ENCODE measurements around the gene U2AF2.

The U2AF2 gene

DNA sequence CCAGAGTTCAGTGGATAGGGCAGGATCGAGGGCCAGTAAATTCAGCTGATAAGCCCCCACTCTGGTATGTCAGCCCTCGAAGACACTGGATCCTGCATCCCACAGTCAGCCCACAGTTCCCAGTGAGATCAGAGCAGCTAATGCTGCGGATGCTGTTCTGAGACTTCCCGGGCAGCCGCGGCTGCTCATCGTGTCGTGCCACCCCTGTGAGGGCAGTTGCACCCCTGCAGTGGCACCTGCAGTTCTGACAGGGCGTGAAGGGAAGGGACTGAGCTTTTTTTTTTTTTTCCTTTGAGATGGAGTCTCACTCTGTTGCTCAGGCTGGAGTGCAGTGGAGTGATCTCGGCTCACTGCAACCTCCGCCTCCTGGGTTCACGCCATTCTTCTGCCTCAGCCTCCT is 12.7 kb downstream of the U2AF2 start:
- Histone ChIP-seq H3K4me1 (ENCODE audit: low read length) (no peaks in the 10 kb centered on the region), H4K20me1 (ENCODE audit: insufficient read depth, low read length) (peaks cover 47% of the 10 kb centered on the region), H3K9me3 (replicated peaks; ENCODE audit: insufficient read depth, low read length) (no peaks in the 10 kb centered on the region), H3K36me3 (replicated peaks; ENCODE audit: insufficient read depth, low read length) (peaks cover 26% of the 10 kb centered on the region), H3K27ac (ENCODE audit: low read length) (no peak overlapping the region), H3K27me3 (replicated peaks; ENCODE audit: insufficient read depth, low read length) (no peaks in the 10 kb centered on the region), H3F3A (ENCODE audit: insufficient read depth, low read length) (peaks cover 12% of the 10 kb centered on the region; the same call in 1 of the 2 replicates), H3K4me3 (ENCODE audit: low read length) (no peak overlapping the region), H3K9me2 (replicated peaks; ENCODE audit: insufficient read depth, low read length) (no peaks in the 10 kb centered on the region), H3K79me2 (ENCODE audit: low read length) (peaks cover 98% of the 10 kb centered on the region), H2AFZ (ENCODE audit: low read length) (no peak overlapping the region), H3K9ac (ENCODE audit: low read length) (no peak overlapping the region), H3K4me2 (ENCODE audit: low read depth, low read length) (no peak overlapping the region)
- DNase-seq = no peak
- TF ChIP-seq EZH2 (optimal IDR thresholded peaks at IDR 0.05; ENCODE audit: low read depth, low read length) (no peak), EZH2phosphoT487 (IDR thresholded peaks at IDR 0.05; ENCODE audit: low read length) (no peak)
- TF ChIP-seq, protein P1, sequence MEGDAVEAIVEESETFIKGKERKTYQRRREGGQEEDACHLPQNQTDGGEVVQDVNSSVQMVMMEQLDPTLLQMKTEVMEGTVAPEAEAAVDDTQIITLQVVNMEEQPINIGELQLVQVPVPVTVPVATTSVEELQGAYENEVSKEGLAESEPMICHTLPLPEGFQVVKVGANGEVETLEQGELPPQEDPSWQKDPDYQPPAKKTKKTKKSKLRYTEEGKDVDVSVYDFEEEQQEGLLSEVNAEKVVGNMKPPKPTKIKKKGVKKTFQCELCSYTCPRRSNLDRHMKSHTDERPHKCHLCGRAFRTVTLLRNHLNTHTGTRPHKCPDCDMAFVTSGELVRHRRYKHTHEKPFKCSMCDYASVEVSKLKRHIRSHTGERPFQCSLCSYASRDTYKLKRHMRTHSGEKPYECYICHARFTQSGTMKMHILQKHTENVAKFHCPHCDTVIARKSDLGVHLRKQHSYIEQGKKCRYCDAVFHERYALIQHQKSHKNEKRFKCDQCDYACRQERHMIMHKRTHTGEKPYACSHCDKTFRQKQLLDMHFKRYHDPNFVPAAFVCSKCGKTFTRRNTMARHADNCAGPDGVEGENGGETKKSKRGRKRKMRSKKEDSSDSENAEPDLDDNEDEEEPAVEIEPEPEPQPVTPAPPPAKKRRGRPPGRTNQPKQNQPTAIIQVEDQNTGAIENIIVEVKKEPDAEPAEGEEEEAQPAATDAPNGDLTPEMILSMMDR (IDR thresholded peaks at IDR 0.05; ENCODE audit: low read length) = no peak

DNA sequence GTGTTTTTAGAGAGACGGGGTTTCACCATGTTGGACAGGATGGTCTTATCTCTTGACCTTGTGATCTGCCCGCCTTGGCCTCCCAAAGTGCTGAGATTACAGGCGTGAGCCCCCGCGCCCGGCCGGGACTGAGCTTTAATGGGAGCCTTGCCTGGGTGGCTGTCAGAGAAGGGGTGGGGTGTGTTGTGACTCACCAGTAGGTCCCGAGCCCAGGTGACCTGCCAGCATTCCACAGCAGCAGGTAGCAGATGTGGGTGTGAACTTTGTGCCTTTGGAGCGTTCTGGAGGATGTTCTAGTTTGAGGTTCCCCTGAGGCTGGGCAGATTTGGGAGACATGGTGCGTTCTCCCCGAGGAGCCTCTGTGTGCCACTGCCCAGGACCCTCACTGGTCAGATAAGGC is 13.1 kb downstream of the U2AF2 start:
- Histone ChIP-seq H3K27me3 (replicated peaks; ENCODE audit: insufficient read depth, low read length) (no peaks in the 10 kb centered on the region), H2AFZ (ENCODE audit: low read length) (no peak overlapping the region), H3K9ac (ENCODE audit: low read length) (no peak overlapping the region), H3F3A (ENCODE audit: insufficient read depth, low read length) (peaks cover 13% of the 10 kb centered on the region; the same call in 1 of the 2 replicates), H3K4me1 (ENCODE audit: low read length) (no peaks in the 10 kb centered on the region), H3K4me3 (ENCODE audit: low read length) (no peak overlapping the region), H3K4me2 (ENCODE audit: low read depth, low read length) (no peak overlapping the region), H3K79me2 (ENCODE audit: low read length) (peaks cover 98% of the 10 kb centered on the region), H4K20me1 (ENCODE audit: insufficient read depth, low read length) (peaks cover 44% of the 10 kb centered on the region), H3K9me2 (replicated peaks; ENCODE audit: insufficient read depth, low read length) (no peaks in the 10 kb centered on the region), H3K27ac (ENCODE audit: low read length) (no peak overlapping the region), H3K36me3 (replicated peaks; ENCODE audit: insufficient read depth, low read length) (peaks cover 26% of the 10 kb centered on the region), H3K9me3 (replicated peaks; ENCODE audit: insufficient read depth, low read length) (no peaks in the 10 kb centered on the region)
- TF ChIP-seq EZH2 (optimal IDR thresholded peaks at IDR 0.05; ENCODE audit: low read depth, low read length) (no peak), EZH2phosphoT487 (IDR thresholded peaks at IDR 0.05; ENCODE audit: low read length) (no peak)
- TF ChIP-seq, protein P1 (IDR thresholded peaks at IDR 0.05; ENCODE audit: low read length) = no peak
- DNase-seq = no peak

DNA sequence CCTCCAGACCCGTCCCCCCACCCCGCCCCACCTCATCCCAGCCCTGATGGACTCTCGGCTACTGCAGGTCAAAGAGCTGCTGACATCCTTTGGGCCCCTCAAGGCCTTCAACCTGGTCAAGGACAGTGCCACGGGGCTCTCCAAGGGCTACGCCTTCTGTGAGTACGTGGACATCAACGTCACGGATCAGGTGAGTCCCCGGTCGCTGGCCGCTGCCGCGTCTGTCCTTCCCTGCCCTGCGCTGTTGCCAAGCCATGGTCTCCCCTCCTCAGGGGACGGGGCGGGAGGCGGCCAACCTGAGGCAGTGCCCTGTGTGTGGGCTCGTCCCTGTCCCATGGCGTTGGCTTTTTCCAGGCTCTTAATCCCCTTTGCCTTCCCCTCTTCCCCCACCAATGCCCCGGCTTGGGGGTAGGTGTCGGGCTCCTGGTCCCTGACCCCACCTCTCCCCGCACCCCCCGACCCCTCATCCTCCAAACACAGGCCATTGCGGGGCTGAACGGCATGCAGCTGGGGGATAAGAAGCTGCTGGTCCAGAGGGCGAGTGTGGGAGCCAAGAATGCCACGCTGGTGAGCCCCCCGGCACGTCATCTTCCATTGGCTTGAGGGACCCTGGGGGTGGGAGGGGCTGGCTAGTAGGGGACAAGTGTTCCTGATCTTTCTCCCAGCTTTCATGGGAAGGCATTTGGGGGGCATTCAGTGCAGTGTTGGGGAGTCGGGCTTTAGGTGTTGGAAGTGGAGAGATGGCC is 13.9 kb downstream of the U2AF2 start:
- no peak overlapping the region for H3K9ac ChIP-seq (ENCODE audit: low read length)
- H3K27me3 ChIP-seq (replicated peaks; ENCODE audit: insufficient read depth, low read length) = no peaks in the 10 kb centered on the region
- no peak overlapping the region for H3K27ac ChIP-seq (ENCODE audit: low read length)
- TF ChIP-seq EZH2phosphoT487 (IDR thresholded peaks at IDR 0.05; ENCODE audit: low read length) = no peak
- TF ChIP-seq, protein P1 (IDR thresholded peaks at IDR 0.05; ENCODE audit: low read length) = no peak
- no peak for TF ChIP-seq EZH2 (optimal IDR thresholded peaks at IDR 0.05; ENCODE audit: low read depth, low read length)
- H3F3A ChIP-seq (ENCODE audit: insufficient read depth, low read length) = peaks cover 21% of the 10 kb centered on the region
- H4K20me1 ChIP-seq (ENCODE audit: insufficient read depth, low read length) = peaks cover 40% of the 10 kb centered on the region
- peaks cover 20% of the 10 kb centered on the region for H3K36me3 ChIP-seq (replicated peaks; ENCODE audit: insufficient read depth, low read length)
- no peak overlapping the region for H3K4me3 ChIP-seq (ENCODE audit: low read length)
- peaks cover 98% of the 10 kb centered on the region for H3K79me2 ChIP-seq (ENCODE audit: low read length)
- no peak for DNase-seq
- no peak overlapping the region for H3K4me2 ChIP-seq (ENCODE audit: low read depth, low read length)
- H3K9me3 ChIP-seq (replicated peaks; ENCODE audit: insufficient read depth, low read length) = no peaks in the 10 kb centered on the region
- H3K9me2 ChIP-seq (replicated peaks; ENCODE audit: insufficient read depth, low read length) = no peaks in the 10 kb centered on the region
- H3K4me1 ChIP-seq (ENCODE audit: low read length) = no peaks in the 10 kb centered on the region; the same call in 1 of the 2 replicates
- H2AFZ ChIP-seq (ENCODE audit: low read length) = no peak overlapping the region

Measured in MM.1S (cell line).